ENCODE data around the gene NABP1. TPM values are rescaled to one million over a fixed set of nuclear protein-coding genes. Genes with fewer than 3 reads are reported as not detected.

NABP1 gene
- total RNA-seq, 1 experiment from 2014 or later, result 3.2 TPM

DNA sequence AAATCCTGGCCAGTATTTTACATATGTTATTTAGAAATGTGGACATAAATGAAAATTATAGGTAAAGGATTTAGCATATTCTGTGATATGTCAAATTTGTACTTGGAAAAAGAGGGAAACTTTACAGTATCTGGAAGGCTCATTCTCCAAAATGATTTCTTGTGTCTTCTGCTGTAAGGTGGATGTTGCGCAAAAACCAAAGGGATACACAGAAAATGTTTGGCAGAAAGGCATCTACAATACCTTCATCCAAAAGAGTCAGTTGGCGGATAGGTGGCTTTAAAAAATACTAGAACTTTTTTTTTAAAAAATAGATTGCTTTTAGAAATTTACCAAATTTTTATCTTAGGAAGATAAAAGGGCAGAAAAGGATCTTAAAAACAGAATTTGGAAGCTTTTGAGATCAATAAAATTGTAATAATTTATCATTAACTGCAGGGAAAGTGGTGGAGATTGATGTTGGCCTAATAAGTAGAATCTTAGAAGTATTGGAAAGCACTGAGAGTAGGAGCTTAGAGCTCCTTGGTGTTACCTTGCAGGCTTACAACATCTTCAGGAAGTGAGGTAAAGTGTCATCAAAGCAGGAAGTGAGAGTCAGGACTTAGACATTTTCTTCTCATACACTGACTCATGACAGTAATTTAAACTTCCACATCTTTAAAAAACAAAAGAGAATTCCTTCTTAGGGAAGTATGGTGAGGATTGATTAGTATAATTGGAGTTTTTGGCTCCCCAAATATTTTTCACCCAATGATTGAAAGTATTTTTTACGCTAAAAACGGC lies 2.1 kb downstream of the NABP1 start:
- H3K79me1 ChIP-seq (ENCODE audit: insufficient read depth, low read depth, low read length, poor library complexity, severe bottlenecking), result no peaks in the 10 kb centered on the region
- H2BK15ac ChIP-seq (ENCODE audit: low read depth, low read length), result no peak overlapping the region
- no peak overlapping the region for H3K9ac ChIP-seq (ENCODE audit: extremely low read depth, insufficient read length, low read length)
- TF ChIP-seq, protein P1, sequence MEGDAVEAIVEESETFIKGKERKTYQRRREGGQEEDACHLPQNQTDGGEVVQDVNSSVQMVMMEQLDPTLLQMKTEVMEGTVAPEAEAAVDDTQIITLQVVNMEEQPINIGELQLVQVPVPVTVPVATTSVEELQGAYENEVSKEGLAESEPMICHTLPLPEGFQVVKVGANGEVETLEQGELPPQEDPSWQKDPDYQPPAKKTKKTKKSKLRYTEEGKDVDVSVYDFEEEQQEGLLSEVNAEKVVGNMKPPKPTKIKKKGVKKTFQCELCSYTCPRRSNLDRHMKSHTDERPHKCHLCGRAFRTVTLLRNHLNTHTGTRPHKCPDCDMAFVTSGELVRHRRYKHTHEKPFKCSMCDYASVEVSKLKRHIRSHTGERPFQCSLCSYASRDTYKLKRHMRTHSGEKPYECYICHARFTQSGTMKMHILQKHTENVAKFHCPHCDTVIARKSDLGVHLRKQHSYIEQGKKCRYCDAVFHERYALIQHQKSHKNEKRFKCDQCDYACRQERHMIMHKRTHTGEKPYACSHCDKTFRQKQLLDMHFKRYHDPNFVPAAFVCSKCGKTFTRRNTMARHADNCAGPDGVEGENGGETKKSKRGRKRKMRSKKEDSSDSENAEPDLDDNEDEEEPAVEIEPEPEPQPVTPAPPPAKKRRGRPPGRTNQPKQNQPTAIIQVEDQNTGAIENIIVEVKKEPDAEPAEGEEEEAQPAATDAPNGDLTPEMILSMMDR (conservative IDR thresholded peaks at IDR 0.05), result no peak
- H3K56ac ChIP-seq (ENCODE audit: insufficient read length, low read depth, low read length), result no peak overlapping the region
- no peak overlapping the region for H2AK5ac ChIP-seq (ENCODE audit: insufficient read length, low read length)
- peaks cover 9% of the 10 kb centered on the region for H3K27me3 Mint-ChIP-seq (ENCODE audit: low read depth)
- no peaks in the 10 kb centered on the region; the same call in 1 of the 2 replicates for H3K4me1 ChIP-seq (ENCODE audit: insufficient read depth, low read length)
- H3K18ac ChIP-seq (ENCODE audit: insufficient read length, low read depth, low read length), result no peak overlapping the region
- WGBS (ENCODE audit: extremely low coverage, insufficient read length, low lambda C conversion rate), result no CpG with 5 or more reads among the region's 4 CpGs
- no peaks in the 10 kb centered on the region for H3K9me3 ChIP-seq (ENCODE audit: control insufficient read depth, low read depth, low read length)
- H3K27ac Mint-ChIP-seq, result no peak overlapping the region
- peaks cover 9 to 12% of the 10 kb centered on the region in 2 experiments; a peak in 3 of 4 replicates for H3K4me1 Mint-ChIP-seq
- no peak overlapping the region for H3T11ph ChIP-seq (ENCODE audit: low read length)
- H2BK5ac ChIP-seq (ENCODE audit: insufficient read length, low read length), result no peak overlapping the region
- no peak overlapping the region for H3K4me2 ChIP-seq (ENCODE audit: insufficient read depth, insufficient read length, low read length)
- peak overlapping the region in 1 of 2 experiments; percentile 8; a peak in 1 of 5 replicates for H3K4me3 Mint-ChIP-seq
- H3K23ac ChIP-seq (ENCODE audit: insufficient read length, low read depth, low read length), result no peak overlapping the region
- H3K79me2 ChIP-seq (ENCODE audit: insufficient read depth, low read length), result no peaks in the 10 kb centered on the region
- no peak overlapping the region for H3K4ac ChIP-seq (ENCODE audit: low read depth, low read length)
- peaks cover 12% of the 10 kb centered on the region for H3K23me2 ChIP-seq (ENCODE audit: insufficient read length, low read depth, low read length, poor library complexity, severe bottlenecking)
- no peak overlapping the region for H2BK12ac ChIP-seq (ENCODE audit: insufficient read length, low read depth, low read length)
- H3K36me3 Mint-ChIP-seq (ENCODE audit: insufficient read depth in 1 of 3, low read depth in 3 of 3), result no peaks in the 10 kb centered on the region
- H3K27ac ChIP-seq (ENCODE audit: insufficient read length, low read depth, low read length), result no peak overlapping the region
- H3K9me3 Mint-ChIP-seq, result no peaks in the 10 kb centered on the region
- no peak overlapping the region for H3K14ac ChIP-seq (ENCODE audit: insufficient read depth, low read length)
- DNase-seq, result no peak
- no peak overlapping the region for H4K8ac ChIP-seq (replicated peaks; ENCODE audit: insufficient read length, low read depth, low read length)
- H4K5ac ChIP-seq (ENCODE audit: insufficient read length, low read depth, low read length), result no peak overlapping the region
- H2BK120ac ChIP-seq (ENCODE audit: low read depth, low read length, poor library complexity, severe bottlenecking), result no peak overlapping the region
- H3K27me3 ChIP-seq (ENCODE audit: insufficient read depth, low read length), result no peaks in the 10 kb centered on the region
- no peak overlapping the region for H2BK20ac ChIP-seq (ENCODE audit: low read depth, low read length, poor library complexity, severe bottlenecking)
- H4K91ac ChIP-seq (ENCODE audit: insufficient read length, low read depth, low read length), result no peak overlapping the region
- no peaks in the 10 kb centered on the region for H4K20me1 ChIP-seq (ENCODE audit: control insufficient read depth, insufficient read depth, insufficient read length)
- no peak overlapping the region for H2AFZ ChIP-seq (ENCODE audit: low read length)

Data from H9 (cell line).